Measurements from ENCODE around the gene YRDC.

The YRDC gene

DNA sequence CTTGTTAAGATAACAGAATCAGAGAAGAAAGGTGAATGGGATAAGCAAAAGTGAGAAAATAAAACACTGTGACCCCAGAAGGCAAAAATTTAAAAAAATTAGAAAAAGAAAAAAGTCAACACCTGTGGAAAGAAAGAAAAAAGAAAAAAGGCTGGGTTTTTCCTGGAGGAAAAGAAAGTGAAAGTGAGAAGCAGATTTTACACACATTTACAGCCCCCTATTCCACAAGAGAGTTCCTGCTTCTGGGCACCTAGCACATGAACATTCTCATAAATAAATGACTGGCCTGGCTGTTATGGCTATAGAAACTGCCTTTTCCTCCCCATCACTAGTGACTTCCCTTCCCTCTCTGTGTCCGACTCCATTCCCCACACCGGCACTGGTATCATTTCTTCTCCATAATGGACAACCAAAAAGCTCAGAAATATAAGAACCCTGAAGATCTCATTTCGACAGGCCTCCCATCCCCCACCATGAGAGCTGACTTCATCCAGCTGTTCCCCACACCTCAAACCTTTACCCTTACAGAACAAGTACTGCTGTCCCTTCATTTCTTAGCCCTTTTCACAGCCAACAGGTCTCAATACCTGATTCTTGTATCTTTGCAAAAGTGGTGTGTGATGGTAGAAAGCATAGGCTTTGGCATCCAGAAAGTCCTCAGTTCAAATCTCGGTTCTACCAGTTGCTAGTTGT lies 38.8 kb upstream of the YRDC start:
- ChIA-PET CTCF (interaction anchor here (0.6 to 0.7 kb wide), 2 partner anchors 13 to 14 kb away, joined by 3 read pairs; partner anchors contain the start of gene MTF1), POLR2A (interaction anchor here (1.0 kb wide), 1 partner anchor 9 kb away, joined by 4 read pairs; no protein-coding TSS in a partner anchor)
- no peak overlapping the region for H3K27ac ChIP-seq (ENCODE audit: extremely low read depth, low read depth, low read length)
- TF ChIP-seq PRDM1 (tag by site-specific recombination; IDR thresholded peaks at IDR 0.05) (peak; percentile 71), ZNF302 (tag by site-specific recombination; IDR thresholded peaks at IDR 0.05; ENCODE audit: low read depth) (no peak), SP2 (tag by site-specific recombination; IDR thresholded peaks at IDR 0.05) (no peak), OSR2 (tag by site-specific recombination; IDR thresholded peaks at IDR 0.05) (no peak), ZNF223 (tag by site-specific recombination; IDR thresholded peaks at IDR 0.05) (no peak), ZNF366 (tag by site-specific recombination; conservative IDR thresholded peaks at IDR 0.05) (no peak), TSHZ1 (tag by site-specific recombination; IDR thresholded peaks at IDR 0.05; ENCODE audit: borderline replicate concordance) (no peak)
- TF ChIP-seq, protein P1, sequence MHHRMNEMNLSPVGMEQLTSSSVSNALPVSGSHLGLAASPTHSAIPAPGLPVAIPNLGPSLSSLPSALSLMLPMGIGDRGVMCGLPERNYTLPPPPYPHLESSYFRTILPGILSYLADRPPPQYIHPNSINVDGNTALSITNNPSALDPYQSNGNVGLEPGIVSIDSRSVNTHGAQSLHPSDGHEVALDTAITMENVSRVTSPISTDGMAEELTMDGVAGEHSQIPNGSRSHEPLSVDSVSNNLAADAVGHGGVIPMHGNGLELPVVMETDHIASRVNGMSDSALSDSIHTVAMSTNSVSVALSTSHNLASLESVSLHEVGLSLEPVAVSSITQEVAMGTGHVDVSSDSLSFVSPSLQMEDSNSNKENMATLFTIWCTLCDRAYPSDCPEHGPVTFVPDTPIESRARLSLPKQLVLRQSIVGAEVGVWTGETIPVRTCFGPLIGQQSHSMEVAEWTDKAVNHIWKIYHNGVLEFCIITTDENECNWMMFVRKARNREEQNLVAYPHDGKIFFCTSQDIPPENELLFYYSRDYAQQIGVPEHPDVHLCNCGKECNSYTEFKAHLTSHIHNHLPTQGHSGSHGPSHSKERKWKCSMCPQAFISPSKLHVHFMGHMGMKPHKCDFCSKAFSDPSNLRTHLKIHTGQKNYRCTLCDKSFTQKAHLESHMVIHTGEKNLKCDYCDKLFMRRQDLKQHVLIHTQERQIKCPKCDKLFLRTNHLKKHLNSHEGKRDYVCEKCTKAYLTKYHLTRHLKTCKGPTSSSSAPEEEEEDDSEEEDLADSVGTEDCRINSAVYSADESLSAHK (tag by site-specific recombination; IDR thresholded peaks at IDR 0.05), result peak; percentile 48; the same call in 1 of the 2 replicates
- TF ChIP-seq, protein P2, sequence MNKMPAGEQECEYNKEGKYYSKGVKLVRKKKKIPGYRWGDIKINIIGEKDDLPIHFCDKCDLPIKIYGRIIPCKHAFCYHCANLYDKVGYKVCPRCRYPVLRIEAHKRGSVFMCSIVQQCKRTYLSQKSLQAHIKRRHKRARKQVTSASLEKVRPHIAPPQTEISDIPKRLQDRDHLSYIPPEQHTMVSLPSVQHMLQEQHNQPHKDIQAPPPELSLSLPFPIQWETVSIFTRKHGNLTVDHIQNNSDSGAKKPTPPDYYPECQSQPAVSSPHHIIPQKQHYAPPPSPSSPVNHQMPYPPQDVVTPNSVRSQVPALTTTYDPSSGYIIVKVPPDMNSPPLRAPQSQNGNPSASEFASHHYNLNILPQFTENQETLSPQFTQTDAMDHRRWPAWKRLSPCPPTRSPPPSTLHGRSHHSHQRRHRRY (tag by site-specific recombination; IDR thresholded peaks at IDR 0.05), result no peak
- TF ChIP-seq, protein P3, sequence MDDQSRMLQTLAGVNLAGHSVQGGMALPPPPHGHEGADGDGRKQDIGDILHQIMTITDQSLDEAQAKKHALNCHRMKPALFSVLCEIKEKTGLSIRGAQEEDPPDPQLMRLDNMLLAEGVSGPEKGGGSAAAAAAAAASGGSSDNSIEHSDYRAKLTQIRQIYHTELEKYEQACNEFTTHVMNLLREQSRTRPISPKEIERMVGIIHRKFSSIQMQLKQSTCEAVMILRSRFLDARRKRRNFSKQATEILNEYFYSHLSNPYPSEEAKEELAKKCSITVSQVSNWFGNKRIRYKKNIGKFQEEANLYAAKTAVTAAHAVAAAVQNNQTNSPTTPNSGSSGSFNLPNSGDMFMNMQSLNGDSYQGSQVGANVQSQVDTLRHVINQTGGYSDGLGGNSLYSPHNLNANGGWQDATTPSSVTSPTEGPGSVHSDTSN (CRISPR knock-in tag; IDR thresholded peaks at IDR 0.05), result no peak
- H3K4me1 ChIP-seq (ENCODE audit: control insufficient read depth, insufficient read depth, low read length), result no peaks in the 10 kb centered on the region
- no peak overlapping the region for H3K4me3 ChIP-seq (ENCODE audit: low read depth, low read length)
- peaks cover 4 to 48% of the 10 kb centered on the region in 2 experiments; a peak in 2 of 3 replicates for H3K36me3 ChIP-seq (ENCODE audit: control insufficient read depth in 2 of 2, insufficient read depth in 1 of 2, low read length in 2 of 2)
- no peaks in the 10 kb centered on the region for H3K9me3 ChIP-seq (ENCODE audit: control insufficient read depth, insufficient read depth, low read depth, low read length)

GRCh38 chr1:37845786-37846185 lies 37.8 kb upstream of the YRDC start:
- H3K9me3 ChIP-seq (ENCODE audit: control insufficient read depth, insufficient read depth, low read depth, low read length), result no peaks in the 10 kb centered on the region
- POLR2A ChIA-PET, result interaction anchor here (1.0 kb wide), 1 partner anchor 8 kb away, joined by 4 read pairs; no protein-coding TSS in a partner anchor
- no peak overlapping the region for H3K4me3 ChIP-seq (ENCODE audit: low read depth, low read length)
- TF ChIP-seq MYNN (tag by site-specific recombination; IDR thresholded peaks at IDR 0.05; ENCODE audit: borderline replicate concordance) (no peak), ZNF404 (tag by site-specific recombination; IDR thresholded peaks at IDR 0.05) (no peak)
- no peaks in the 10 kb centered on the region for H3K4me1 ChIP-seq (ENCODE audit: control insufficient read depth, insufficient read depth, low read length)
- peaks cover 4 to 53% of the 10 kb centered on the region in 2 experiments; a peak in 2 of 3 replicates for H3K36me3 ChIP-seq (ENCODE audit: control insufficient read depth in 2 of 2, insufficient read depth in 1 of 2, low read length in 2 of 2)
- CTCF ChIA-PET, result interaction anchor here (0.7 kb wide), 1 partner anchor 14 kb away, joined by 3 read pairs; the partner anchor contains the start of gene MTF1
- no peak overlapping the region for H3K27ac ChIP-seq (ENCODE audit: extremely low read depth, low read depth, low read length)

Data from HEK293 (cell line).